Breast epithelium (tissue), 4 donors: ENCODE data around the gene RAMP1. TPM values are rescaled to one million over a fixed set of nuclear protein-coding genes. Genes with fewer than 3 reads are reported as not detected.
"Not testable (repeated sequence)": the region's sequence is repeated elsewhere in the genome, so short reads cannot be mapped to it uniquely, and the experiment has no call there.

ENCODE experiments used
- DNase-seq, 2 donors: peaks; one replicate each; pipeline ENCODE4 v3.0.0-alpha.2; 2019; ENCODE audit warnings: low spot score in 2 of 2
- H3K27ac ChIP-seq, 2 donors: fragments of 200-600 bp; sonication (generic) in 1 of 2; one replicate each; pipeline ENCODE4 v1.5.1; 2016 to 2019; ENCODE audit warnings: mild to moderate bottlenecking in 1 of 2
- H3K27me3 ChIP-seq, 2 donors: fragments of 200-600 bp; sonication (generic) in 1 of 2; one replicate each; pipeline versions ENCODE4 v1.5.1 to v1.6.0; 2017 to 2019; ENCODE audit warnings: control low read depth in 1 of 2, mild to moderate bottlenecking in 1 of 2
- H3K36me3 ChIP-seq: fragments of 200-600 bp; one replicate; pipeline ENCODE4 v1.5.1; 2019
- H3K4me1 ChIP-seq, 2 donors: fragments of 200-600 bp; sonication (generic); one replicate each; pipeline ENCODE4 v1.5.1; 2016 to 2019; ENCODE audit warnings: control low read depth in 1 of 2
- H3K4me3 ChIP-seq, 3 donors: fragments of 200-600 bp; sonication (generic); 1 replicate in 2 of 3; 2 replicates in 1 of 3; pipeline ENCODE4 v1.5.1; 2016 to 2019; ENCODE audit warnings: mild to moderate bottlenecking in 3 of 3, moderate library complexity in 2 of 3
- H3K9me3 ChIP-seq, 2 donors: fragments of 200-600 bp; sonication (generic) in 1 of 2; one replicate each; pipeline ENCODE4 v1.5.1; 2016 to 2019; ENCODE audit warnings: control low read depth in 1 of 2
- POLR2A ChIP-seq: fragments of 450-650 bp; IDR thresholded peaks from one replicate; pipeline ENCODE4 v1.6.1; 2016; ENCODE audit warnings: antibody characterized with exemption, mild to moderate bottlenecking, moderate library complexity
- POLR2AphosphoS5 ChIP-seq, 3 donors: sonication (generic); formaldehyde crosslinking; IDR thresholded peaks; one replicate each; pipeline ENCODE4 v1.6.1; 2017; ENCODE audit warnings: antibody characterized with exemption in 3 of 3
- intact Hi-C: fragments of 100-400 bp; cut with DNase I; formaldehyde crosslinking; loops from one replicate; pipeline ENCODE4 v1.15.1; 2023; ENCODE audit warnings: low total_unique reads
- total RNA-seq, 3 donors: library from RNA; depleted of rRNA; stranded (reverse); fragments of >200 nt; gene quantifications; one replicate each; pipeline ENCODE4 v1.1.0, GENCODE V29; 2016
- TF ChIP-seq, protein P1 (sequence below), 3 donors: fragments of 450-650 bp; IDR thresholded peaks; one replicate each; pipeline ENCODE4 v1.5.1; 2016 to 2017; ENCODE audit warnings: antibody characterized with exemption in 3 of 3, mild to moderate bottlenecking in 3 of 3, moderate library complexity in 3 of 3

RAMP1 gene
- total RNA-seq, 3 donors from 2014 or later = 8.2 to 25.9 TPM; not detected in 1

DNA sequence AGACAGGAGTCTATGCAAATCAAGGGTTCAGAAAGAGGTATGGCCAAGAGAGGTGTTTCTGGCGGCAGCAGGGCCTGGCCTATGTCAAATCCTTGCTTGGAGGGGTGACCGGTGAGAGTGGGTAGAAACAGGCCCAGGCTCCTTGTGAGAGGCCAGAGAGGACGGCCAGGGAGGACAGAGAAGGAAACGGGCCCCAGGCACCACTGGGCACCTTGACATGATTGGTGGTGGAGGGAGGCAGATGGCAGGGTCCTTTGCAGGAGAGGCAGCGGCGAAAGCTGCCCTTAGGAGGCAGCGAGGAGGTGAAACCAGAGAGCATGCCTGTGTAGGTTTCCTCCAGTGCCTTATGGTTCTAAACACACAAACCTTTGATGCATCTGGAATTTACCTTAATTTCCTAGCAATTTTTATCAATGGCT, 6.2 kb downstream of the RAMP1 start:
- Histone ChIP-seq H3K4me3 (no peak overlapping the region), H3K9me3 (no peaks in the 10 kb centered on the region), H3K4me1 (no peaks in the 10 kb centered on the region), H3K36me3 (no peaks in the 10 kb centered on the region), H3K27ac (peak overlapping the region; percentile 25 to 74), H3K27me3 (peaks cover 0 to 3% of the 10 kb centered on the region in 2 donors)
- intact Hi-C loops = no loop called here
- TF ChIP-seq POLR2A (no peak), POLR2AphosphoS5 (IDR thresholded peaks at IDR 0.05) (no peak)
- TF ChIP-seq, protein P1, sequence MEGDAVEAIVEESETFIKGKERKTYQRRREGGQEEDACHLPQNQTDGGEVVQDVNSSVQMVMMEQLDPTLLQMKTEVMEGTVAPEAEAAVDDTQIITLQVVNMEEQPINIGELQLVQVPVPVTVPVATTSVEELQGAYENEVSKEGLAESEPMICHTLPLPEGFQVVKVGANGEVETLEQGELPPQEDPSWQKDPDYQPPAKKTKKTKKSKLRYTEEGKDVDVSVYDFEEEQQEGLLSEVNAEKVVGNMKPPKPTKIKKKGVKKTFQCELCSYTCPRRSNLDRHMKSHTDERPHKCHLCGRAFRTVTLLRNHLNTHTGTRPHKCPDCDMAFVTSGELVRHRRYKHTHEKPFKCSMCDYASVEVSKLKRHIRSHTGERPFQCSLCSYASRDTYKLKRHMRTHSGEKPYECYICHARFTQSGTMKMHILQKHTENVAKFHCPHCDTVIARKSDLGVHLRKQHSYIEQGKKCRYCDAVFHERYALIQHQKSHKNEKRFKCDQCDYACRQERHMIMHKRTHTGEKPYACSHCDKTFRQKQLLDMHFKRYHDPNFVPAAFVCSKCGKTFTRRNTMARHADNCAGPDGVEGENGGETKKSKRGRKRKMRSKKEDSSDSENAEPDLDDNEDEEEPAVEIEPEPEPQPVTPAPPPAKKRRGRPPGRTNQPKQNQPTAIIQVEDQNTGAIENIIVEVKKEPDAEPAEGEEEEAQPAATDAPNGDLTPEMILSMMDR (IDR thresholded peaks at IDR 0.05) = no peak
- peak in 1 of 2 donors; percentile 28 for DNase-seq

- no peaks in the 10 kb centered on the region for H3K27me3 ChIP-seq
- no peaks in the 10 kb centered on the region for H3K9me3 ChIP-seq
- no peak overlapping the region for H3K27ac ChIP-seq
- no peaks in the 10 kb centered on the region for H3K4me1 ChIP-seq
- intact Hi-C loops = no loop called here
- no peak overlapping the region for H3K4me3 ChIP-seq
- TF ChIP-seq, protein P1 (IDR thresholded peaks at IDR 0.05) = no peak
- TF ChIP-seq POLR2A = no peak
- TF ChIP-seq POLR2AphosphoS5 (IDR thresholded peaks at IDR 0.05) = no peak
- DNase-seq = no peak
- no peaks in the 10 kb centered on the region for H3K36me3 ChIP-seq
These were observed 6.7 kb downstream of the RAMP1 start for GRCh38 chr2:237866101-237866621.

DNA sequence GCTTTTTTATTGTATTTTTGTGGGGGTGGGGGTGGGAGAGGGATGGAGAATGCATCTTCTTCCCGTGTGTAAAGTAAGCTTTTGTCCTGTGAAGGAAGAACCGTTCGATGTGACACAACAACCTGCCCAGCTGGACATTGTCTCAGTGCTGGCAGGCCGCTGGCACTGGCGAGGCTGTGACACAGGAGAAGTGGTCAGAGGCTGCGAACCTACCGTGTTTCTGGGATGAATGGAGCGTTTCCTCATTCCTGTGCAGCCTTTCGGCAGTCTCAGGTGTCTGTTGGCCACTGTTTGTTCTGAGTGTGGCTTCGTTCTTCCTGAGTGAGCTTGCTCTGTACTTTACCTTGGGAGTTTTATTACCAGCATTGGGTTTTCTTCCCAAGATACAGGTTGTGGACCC, 8.0 kb downstream of the RAMP1 start:
- TF ChIP-seq, protein P1 (IDR thresholded peaks at IDR 0.05) = no peak
- no peak for TF ChIP-seq POLR2AphosphoS5 (IDR thresholded peaks at IDR 0.05)
- no peak for TF ChIP-seq POLR2A
- no peaks in the 10 kb centered on the region for H3K36me3 ChIP-seq
- no peak overlapping the region for H3K4me3 ChIP-seq
- no peaks in the 10 kb centered on the region for H3K4me1 ChIP-seq
- peak in 1 of 2 donors; percentile 30 for DNase-seq
- H3K27ac ChIP-seq = no peak overlapping the region
- no peaks in the 10 kb centered on the region for H3K9me3 ChIP-seq
- intact Hi-C loops = no loop called here
- no peaks in the 10 kb centered on the region for H3K27me3 ChIP-seq

- H3K27me3 ChIP-seq, H3K27ac ChIP-seq, H3K36me3 ChIP-seq, H3K4me1 ChIP-seq, DNase-seq, H3K4me3 ChIP-seq, H3K9me3 ChIP-seq, intact Hi-C loops: not testable (repeated sequence)
These were observed 8.7 kb downstream of the RAMP1 start for GRCh38 chr2:237868074-237868473.

- no peaks in the 10 kb centered on the region for H3K4me1 ChIP-seq
- TF ChIP-seq, protein P1 (IDR thresholded peaks at IDR 0.05) = no peak
- peak in 1 of 2 donors; percentile 35 for DNase-seq
- no peaks in the 10 kb centered on the region for H3K9me3 ChIP-seq
- intact Hi-C loops = no loop called here
- peak overlapping the region in 1 of 3 donors; percentile 9 for H3K4me3 ChIP-seq
- no peaks in the 10 kb centered on the region for H3K27me3 ChIP-seq
- H3K36me3 ChIP-seq = no peaks in the 10 kb centered on the region
- no peak overlapping the region for H3K27ac ChIP-seq
These were observed 9.4 kb downstream of the RAMP1 start for GRCh38 chr2:237868631-237869342.
